Muscle layer of duodenum (tissue), 2 donors: Measurements from ENCODE around the gene IL4R.
"Not testable (repeated sequence)": the region's sequence is repeated elsewhere in the genome, so short reads cannot be mapped to it uniquely, and the experiment has no call there.

Experiments used
- H3K27ac ChIP-seq: one replicate; pipeline ENCODE4 v1.7.0; 2013; ENCODE audit warnings: mild to moderate bottlenecking, low read length
- H3K27me3 ChIP-seq: one replicate; pipeline ENCODE4 v1.7.0; 2013; ENCODE audit warnings: low read depth, mild to moderate bottlenecking, control low read depth, low read length
- H3K36me3 ChIP-seq, 2 donors: one replicate each; pipeline ENCODE4 v1.7.0; 2013; ENCODE audit warnings: low read length in 2 of 2, control low read depth in 1 of 2, mild to moderate bottlenecking in 1 of 2; ENCODE audit not compliant: insufficient read depth in 2 of 2, control insufficient read depth in 1 of 2
- H3K4me1 ChIP-seq, 2 donors: one replicate each; pipeline ENCODE4 v1.7.0; 2013; ENCODE audit warnings: low read length in 2 of 2, mild to moderate bottlenecking in 2 of 2, control low read depth in 1 of 2, moderate library complexity in 1 of 2; ENCODE audit not compliant: insufficient read depth in 2 of 2, control insufficient read depth in 1 of 2
- H3K4me3 ChIP-seq, 2 donors: one replicate each; pipeline ENCODE4 v1.7.0; 2013; ENCODE audit warnings: low read length in 2 of 2, low read depth in 1 of 2, mild to moderate bottlenecking in 1 of 2
- H3K9me3 ChIP-seq, 2 donors: one replicate each; pipeline ENCODE4 v1.7.0; 2013; ENCODE audit warnings: low read length in 2 of 2, control low read depth in 1 of 2, mild to moderate bottlenecking in 1 of 2; ENCODE audit not compliant: control insufficient read depth in 1 of 2
- donor health status: healthy.

Gene IL4R

DNA sequence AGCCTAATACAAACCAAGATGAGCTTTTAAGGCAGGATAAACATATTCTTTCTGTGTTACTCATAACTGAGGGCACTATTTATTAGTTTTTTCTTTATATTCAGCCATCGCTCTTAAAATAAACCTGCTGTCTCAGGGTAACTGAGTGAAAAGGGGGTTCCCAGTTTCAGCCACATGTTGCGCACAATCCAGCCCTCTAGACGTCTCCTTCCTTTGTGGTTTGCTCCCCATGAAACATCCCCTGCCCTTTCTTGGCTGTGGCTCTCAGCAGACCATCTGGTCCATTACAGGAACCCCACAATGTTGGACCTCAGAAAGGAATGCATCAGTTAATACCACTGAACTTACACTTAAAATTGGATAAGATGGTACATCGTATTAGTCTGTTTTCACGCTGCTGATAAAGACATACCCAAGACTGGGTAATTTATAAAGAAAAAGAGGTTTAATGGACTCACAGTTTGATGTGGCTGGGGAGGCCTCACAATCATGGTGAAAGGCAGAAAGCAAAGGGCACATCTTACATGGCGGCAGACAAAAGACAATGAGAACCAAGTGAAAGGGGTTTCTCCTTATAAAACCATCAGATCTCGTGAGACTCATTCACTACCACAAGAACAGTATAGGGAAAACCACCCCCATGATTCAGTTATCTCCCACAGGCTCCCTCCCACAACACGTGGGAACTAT is 75.6 kb downstream of the IL4R start:
- peaks cover 5 to 14% of the 10 kb centered on the region in 2 donors for H3K9me3 ChIP-seq
- H3K27ac ChIP-seq: no peak overlapping the region
- no peaks in the 10 kb centered on the region for H3K27me3 ChIP-seq
- no peaks in the 10 kb centered on the region for H3K36me3 ChIP-seq
- H3K4me3 ChIP-seq: no peak overlapping the region
- H3K4me1 ChIP-seq: no peaks in the 10 kb centered on the region

DNA sequence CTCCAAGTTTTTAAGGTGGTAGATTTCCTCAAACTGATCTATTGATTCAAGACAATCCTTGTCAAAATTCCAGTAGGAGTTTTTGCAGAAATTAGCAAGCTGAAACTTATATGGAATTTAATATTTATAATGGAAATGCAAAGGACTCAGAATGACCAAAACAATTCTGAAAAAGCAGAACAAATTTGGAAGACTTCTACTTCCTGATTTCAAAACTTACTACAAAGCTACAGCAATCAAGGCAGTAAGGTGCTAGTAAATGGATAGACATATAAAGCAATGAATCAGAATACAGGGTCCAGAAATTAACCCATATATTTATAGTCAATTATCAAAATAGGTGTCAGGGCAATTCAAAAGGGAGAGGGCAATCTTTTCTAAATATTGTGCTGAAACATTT is 76.4 kb downstream of the IL4R start:
- no peak overlapping the region for H3K4me3 ChIP-seq
- no peaks in the 10 kb centered on the region for H3K4me1 ChIP-seq
- peaks cover 0 to 9% of the 10 kb centered on the region in 2 donors for H3K9me3 ChIP-seq
- no peaks in the 10 kb centered on the region for H3K27me3 ChIP-seq
- no peak overlapping the region for H3K27ac ChIP-seq
- no peaks in the 10 kb centered on the region for H3K36me3 ChIP-seq

DNA sequence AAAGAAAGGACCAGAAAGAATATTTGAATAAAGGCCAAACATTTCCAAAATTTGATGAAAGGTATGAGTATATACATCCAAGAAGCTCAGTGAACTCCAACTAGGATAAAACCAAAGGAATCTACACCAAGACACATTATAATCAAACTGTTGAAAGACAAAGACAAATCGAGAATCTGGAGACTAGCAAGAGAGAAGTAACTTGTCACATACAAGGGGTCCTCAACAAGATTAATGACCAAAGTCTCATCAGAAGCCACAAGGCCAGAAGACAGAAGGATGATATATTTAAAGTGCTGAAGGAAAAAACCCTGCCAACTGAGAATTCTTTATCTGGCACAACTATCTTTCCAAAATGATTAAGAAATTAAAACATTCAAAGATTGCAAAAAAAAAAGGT is 78.9 kb downstream of the IL4R start:
- H3K27me3 ChIP-seq: no peaks in the 10 kb centered on the region
- H3K36me3 ChIP-seq: no peaks in the 10 kb centered on the region
- H3K27ac ChIP-seq: no peak overlapping the region
- no peaks in the 10 kb centered on the region for H3K4me1 ChIP-seq
- H3K9me3 ChIP-seq: peaks cover 0 to 3% of the 10 kb centered on the region in 2 donors
- H3K4me3 ChIP-seq: no peak overlapping the region

DNA sequence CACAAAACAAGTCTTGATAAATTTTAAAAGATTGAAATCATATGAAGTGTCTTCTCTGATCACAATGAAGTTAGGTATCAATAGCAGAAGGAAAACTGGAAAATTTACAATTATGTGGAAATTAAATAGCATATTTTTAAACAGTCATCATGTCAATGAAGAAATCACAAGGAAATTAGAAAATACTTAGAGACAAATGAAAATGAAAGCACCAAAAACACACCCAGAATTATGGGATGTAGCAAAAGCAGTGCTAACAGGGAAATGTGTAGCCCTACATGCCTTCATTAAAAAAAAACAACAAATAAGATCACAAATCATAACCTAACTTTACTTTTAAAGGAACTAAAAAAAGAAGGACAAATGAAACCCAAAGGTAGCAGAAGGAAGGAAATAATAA is 80.7 kb downstream of the IL4R start:
- Histone ChIP-seq H3K9me3 (peaks cover 0 to 3% of the 10 kb centered on the region in 2 donors), H3K36me3 (no peaks in the 10 kb centered on the region), H3K27me3 (no peaks in the 10 kb centered on the region), H3K4me1 (no peaks in the 10 kb centered on the region), H3K27ac (no peak overlapping the region), H3K4me3 (no peak overlapping the region)

DNA sequence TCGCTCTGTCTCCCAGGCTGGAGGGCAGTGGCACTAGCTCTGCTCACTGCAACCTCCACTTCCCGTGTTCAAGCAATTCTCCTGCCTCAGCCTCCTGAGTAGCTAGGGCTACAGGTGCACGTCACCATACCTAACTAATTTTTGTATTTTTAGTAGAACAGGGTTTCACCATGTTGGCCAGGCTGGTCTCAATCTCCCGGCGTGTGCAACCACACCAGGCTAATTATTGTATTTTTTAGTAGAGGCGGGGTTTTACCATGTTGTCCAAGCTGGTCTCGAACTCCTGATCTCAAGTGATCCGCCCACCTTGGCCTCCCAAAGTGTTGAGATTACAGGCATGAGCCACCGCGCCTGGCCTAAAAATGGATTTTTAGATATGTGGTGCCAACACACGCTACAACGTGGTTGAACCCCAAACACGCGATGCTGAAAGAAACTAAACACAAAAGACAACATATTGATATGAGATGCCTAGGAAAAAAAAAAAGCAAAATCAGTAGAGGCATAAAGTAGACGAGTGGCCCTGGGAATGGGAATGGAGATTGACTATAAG is 84.6 kb downstream of the IL4R start:
- H3K27me3 ChIP-seq, H3K9me3 ChIP-seq: not testable (repeated sequence)

DNA sequence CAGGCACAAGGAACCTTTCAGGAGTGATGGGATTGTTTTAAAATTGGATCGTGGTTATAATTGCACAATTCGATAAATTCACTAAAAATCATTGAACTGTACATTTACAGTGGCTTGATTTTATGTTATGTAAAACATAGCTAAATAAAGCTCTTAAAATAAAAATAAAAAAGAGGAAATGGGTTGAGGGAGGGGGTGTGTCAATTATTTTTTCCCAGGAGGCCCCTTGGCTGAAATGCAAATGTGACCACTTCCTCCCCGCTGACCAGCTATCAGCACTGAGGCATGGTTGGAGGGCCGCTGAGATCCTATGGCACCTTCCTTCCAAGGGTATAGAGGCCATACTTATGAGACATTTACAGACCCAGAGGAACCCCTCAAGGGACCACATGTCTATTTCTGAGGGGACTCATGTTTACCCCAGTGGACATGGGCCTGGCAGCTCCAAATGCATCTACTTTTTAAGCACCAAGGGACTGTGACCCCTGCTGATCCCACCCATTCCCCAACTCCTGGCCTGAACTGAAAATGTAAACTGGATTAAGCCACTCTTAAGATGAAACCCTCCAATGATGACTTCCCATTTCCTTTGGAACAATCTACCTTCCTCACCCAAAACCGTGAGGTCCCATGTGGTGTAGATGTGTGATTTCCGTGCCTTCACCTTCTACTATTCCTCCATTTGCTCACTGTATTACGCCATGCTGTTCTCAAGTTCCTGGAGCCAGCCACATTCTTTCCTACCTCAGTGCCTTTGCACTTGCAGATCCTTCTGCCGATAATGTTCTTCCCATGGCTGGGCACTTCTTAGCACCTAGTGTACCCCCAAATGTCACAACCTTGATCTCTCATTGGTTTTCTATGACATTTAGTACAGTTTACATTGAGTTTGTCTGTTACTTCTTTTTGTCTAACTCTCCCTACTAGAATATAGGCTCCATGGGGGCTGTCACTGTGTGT is 85.4 kb downstream of the IL4R start:
- no peak overlapping the region for H3K27ac ChIP-seq
- H3K4me1 ChIP-seq: peaks cover 0 to 6% of the 10 kb centered on the region in 2 donors
- H3K4me3 ChIP-seq: no peak overlapping the region
- H3K27me3 ChIP-seq: no peaks in the 10 kb centered on the region
- no peaks in the 10 kb centered on the region for H3K9me3 ChIP-seq
- no peaks in the 10 kb centered on the region for H3K36me3 ChIP-seq

More for the DNA sequence above, 84.6 kb downstream of the IL4R start:
- not testable (repeated sequence) for H3K36me3 ChIP-seq, H3K4me3 ChIP-seq, H3K27ac ChIP-seq, H3K4me1 ChIP-seq

DNA sequence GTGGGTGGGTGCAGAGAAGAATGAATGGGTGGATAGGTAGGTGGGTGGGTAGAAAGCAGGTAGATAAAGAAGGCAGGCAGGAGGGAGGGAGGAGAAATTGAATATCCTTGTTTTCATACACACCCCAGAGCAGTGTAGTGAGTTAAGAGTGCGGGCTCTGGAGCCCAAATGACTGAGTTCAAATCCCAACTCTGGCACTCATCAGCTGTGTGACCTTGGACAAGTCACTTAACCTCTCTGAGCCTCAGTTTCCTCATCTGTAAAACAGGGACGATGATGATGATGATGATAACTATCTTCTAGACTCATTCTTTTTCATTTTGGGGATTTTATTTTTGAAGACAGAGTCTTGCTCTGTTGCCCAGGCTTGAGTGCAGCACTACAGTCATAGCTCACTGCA is 86.2 kb downstream of the IL4R start:
- no peak overlapping the region for H3K4me3 ChIP-seq
- H3K4me1 ChIP-seq: peaks cover 0 to 6% of the 10 kb centered on the region in 2 donors
- H3K36me3 ChIP-seq: no peaks in the 10 kb centered on the region
- no peak overlapping the region for H3K27ac ChIP-seq
- no peaks in the 10 kb centered on the region for H3K9me3 ChIP-seq
- H3K27me3 ChIP-seq: no peaks in the 10 kb centered on the region

DNA sequence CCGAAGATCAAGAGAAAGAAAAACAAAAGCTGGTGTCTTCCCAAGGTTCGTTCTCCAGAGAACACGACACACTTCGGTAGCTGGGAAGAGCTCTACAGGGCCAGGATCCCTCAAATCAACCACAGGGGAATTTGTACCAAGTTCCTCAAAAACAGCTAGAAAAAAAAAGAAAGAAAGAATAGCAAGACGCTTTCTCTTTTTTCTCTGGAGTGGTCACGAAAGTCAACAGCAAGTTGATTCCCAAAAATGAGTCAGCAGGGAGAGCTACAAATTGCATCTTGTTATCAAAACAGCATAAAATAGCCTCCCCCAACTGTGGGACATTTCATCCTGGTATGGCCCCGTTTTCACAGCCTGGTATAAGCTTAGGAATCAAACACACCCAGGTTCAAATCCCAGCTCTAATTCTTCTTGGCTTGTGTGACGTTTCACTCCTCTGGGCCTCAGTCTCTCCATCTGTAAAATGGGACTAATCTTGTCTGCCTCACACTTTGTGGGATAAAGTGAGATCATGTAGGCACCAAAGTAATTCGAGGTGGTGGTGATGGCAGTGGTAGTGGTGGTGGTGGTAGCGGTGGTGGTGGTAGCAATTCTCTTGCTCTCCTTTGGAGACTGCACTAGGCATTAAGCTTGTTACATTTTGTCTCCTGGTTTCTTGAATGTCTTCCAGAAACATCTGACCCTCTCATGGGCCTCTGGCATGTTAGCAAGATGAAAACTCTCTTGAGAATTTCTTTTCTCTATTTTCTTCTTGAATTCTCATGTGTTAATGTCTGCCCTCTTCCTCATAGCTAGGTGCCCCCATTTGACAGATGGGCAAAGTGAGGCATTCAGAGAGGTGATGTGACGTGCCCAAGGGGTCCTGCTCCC is 87.2 kb downstream of the IL4R start:
- H3K4me1 ChIP-seq: peaks cover 0 to 6% of the 10 kb centered on the region in 2 donors
- H3K36me3 ChIP-seq: no peaks in the 10 kb centered on the region
- no peak overlapping the region for H3K4me3 ChIP-seq
- no peak overlapping the region for H3K27ac ChIP-seq
- no peaks in the 10 kb centered on the region for H3K9me3 ChIP-seq
- no peaks in the 10 kb centered on the region for H3K27me3 ChIP-seq

DNA sequence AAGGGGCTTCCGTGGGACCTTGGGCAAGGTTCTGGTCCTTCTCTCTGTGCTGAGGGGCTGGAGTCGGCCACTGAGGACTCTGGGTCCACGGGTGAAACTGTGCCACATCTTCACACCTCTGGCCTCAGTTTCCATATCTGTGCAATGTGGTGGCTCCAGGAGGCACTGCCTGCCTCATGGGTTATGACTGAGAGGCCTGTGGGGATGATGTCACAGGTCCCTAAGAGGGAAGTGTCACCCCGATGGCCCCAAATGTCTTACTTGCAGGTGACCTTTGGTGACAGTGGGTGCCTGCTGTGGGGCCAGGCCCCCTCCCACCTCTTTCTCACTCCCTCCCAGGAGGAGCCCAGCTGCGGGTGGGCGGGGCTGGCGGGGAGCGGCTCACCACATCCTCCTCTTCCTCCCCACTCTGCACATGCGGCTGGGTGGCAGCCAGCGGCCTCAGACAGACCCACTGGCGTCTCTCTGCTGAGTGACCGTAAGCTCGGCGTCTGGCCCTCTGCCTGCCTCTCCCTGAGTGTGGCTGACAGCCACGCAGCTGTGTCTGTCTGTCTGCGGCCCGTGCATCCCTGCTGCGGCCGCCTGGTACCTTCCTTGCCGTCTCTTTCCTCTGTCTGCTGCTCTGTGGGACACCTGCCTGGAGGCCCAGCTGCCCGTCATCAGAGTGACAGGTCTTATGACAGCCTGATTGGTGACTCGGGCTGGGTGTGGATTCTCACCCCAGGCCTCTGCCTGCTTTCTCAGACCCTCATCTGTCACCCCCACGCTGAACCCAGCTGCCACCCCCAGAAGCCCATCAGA is 88.2 kb downstream of the IL4R start, which contains the start of gene IL21R:
Gene IL21R (plus strand): TSS at position 407 of the 801 bp plus-strand sequence. CDS start 27,898 bp downstream, outside the sequence.
- Histone ChIP-seq H3K27ac (no peak within 1 kb of the TSS), H3K4me1 (peaks cover 0 to 6% of the 10 kb centered on the region in 2 donors), H3K27me3 (no peaks in the 10 kb centered on the region), H3K9me3 (no peaks in the 10 kb centered on the region), H3K36me3 (no peaks in the 10 kb centered on the region), H3K4me3 (peak within 1 kb of the TSS in 1 of 2 donors; percentile 35)

DNA sequence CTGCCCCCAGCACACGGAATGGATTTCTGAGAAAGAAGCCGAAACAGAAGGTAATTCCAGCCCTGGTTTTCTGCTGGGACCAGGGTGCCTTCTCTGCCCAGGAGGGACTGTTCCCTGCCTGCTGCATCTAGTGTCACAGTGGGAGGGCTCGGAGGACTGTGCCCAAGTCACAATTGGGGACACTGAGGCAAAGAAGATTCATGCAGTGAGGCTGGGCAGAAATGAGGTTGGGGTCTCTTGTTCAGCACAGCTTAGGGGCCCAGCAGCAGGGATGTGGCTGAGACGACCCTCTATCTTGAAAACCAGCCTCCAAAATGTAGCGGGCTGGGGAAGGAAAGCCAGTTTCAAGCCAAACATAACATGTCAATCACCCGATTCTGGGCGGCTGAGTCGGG is 88.8 kb downstream of the IL4R start:
- Histone ChIP-seq H3K36me3 (no peaks in the 10 kb centered on the region), H3K27ac (no peak overlapping the region), H3K4me1 (peaks cover 0 to 6% of the 10 kb centered on the region in 2 donors), H3K4me3 (peak overlapping the region in 1 of 2 donors; percentile 35), H3K9me3 (no peaks in the 10 kb centered on the region), H3K27me3 (no peaks in the 10 kb centered on the region)
